SU-DHL-6 (cell line): ENCODE results near the gene CEACAM16.
"Not testable (repeated sequence)": the region's sequence is repeated elsewhere in the genome, so short reads cannot be mapped to it uniquely, and the experiment has no call there.

Experiments
- H2AFZ ChIP-seq: fragments of 200-600 bp; sonication (generic); 2 replicates; pipeline ENCODE4 v1.6.1; 2014; ENCODE audit warnings: low read depth, mild to moderate bottlenecking, moderate library complexity, mixed read lengths, antibody characterized with exemption, low read length; ENCODE audit not compliant: severe bottlenecking
- H3F3A ChIP-seq: fragments of 200-600 bp; shearing (Covaris generic); 2 replicates; pipeline ENCODE4 v1.6.0; 2016; ENCODE audit warnings: antibody characterized with exemption, mild to moderate bottlenecking; ENCODE audit not compliant: insufficient read depth
- H3K27ac ChIP-seq: fragments of 200-600 bp; sonication (generic); 2 replicates; pipeline ENCODE4 v1.5.1; 2016; ENCODE audit warnings: low read depth, mild to moderate bottlenecking, low read length, moderate library complexity, mixed read lengths
- H3K27me3 ChIP-seq: fragments of 200-600 bp; sonication (generic), shearing (Covaris generic); 2 replicates; pipeline ENCODE4 v1.6.0; 2014; ENCODE audit warnings: mild to moderate bottlenecking, low read length
- H3K36me3 ChIP-seq: fragments of 200-600 bp; sonication (generic); 2 replicates; pipeline ENCODE4 v1.6.1; 2014; ENCODE audit warnings: mild to moderate bottlenecking, low read length, mixed read lengths
- H3K4me2 ChIP-seq: fragments of 300-600, 200-600 bp; shearing (Covaris generic), sonication (generic); 2 replicates; pipeline ENCODE4 v1.6.0; 2014; ENCODE audit warnings: low read length, low read depth, mild to moderate bottlenecking; ENCODE audit not compliant: poor library complexity, severe bottlenecking
- H3K4me3 ChIP-seq: fragments of 200-600 bp; sonication (generic); 2 replicates; pipeline ENCODE4 v1.5.1; 2014; ENCODE audit warnings: antibody characterized with exemption, low read length, mild to moderate bottlenecking, mixed read lengths; ENCODE audit not compliant: insufficient read depth, poor library complexity, severe bottlenecking
- H3K79me2 ChIP-seq: fragments of 200-600 bp; sonication (generic); 2 replicates; pipeline ENCODE4 v1.6.1; 2014; ENCODE audit warnings: mild to moderate bottlenecking, low read length, moderate library complexity; ENCODE audit not compliant: insufficient read depth
- H3K9ac ChIP-seq: fragments of 200-600 bp; sonication (generic); 2 replicates; pipeline ENCODE4 v1.7.0; 2014; ENCODE audit warnings: mild to moderate bottlenecking, low read length
- H3K9me2 ChIP-seq: fragments of 200-600 bp; sonication (generic); replicated peaks from 2 replicates; pipeline ENCODE4 v1.6.1; 2014; ENCODE audit warnings: low read length; ENCODE audit not compliant: insufficient read depth
- H3K9me3 ChIP-seq: fragments of 200-600 bp; sonication (generic); 2 replicates; pipeline ENCODE4 v1.6.1; 2014; ENCODE audit warnings: low read length, mixed read lengths; ENCODE audit not compliant: insufficient read depth
- H4K20me1 ChIP-seq: fragments of 200-600 bp; sonication (generic); 2 replicates; pipeline ENCODE4 v1.6.1; 2014; ENCODE audit warnings: low read depth, mild to moderate bottlenecking, antibody characterized with exemption, low read length, moderate library complexity, mixed read lengths
- CTCF ChIP-seq: fragments of 200-600 bp; sonication (generic); IDR thresholded peaks from one replicate; pipeline ENCODE4 v1.5.1; 2017; ENCODE audit warnings: antibody characterized with exemption, mild to moderate bottlenecking, low read length, moderate library complexity; ENCODE audit not compliant: insufficient read depth, poor library complexity, severe bottlenecking
- EZH2phosphoT487 ChIP-seq: fragments of 200-600 bp; sonication (generic), shearing (Covaris generic); conservative IDR thresholded peaks from 2 replicates; pipeline ENCODE4 v1.6.1; 2018; ENCODE audit warnings: mild to moderate bottlenecking, antibody characterized with exemption, low read length, moderate library complexity, mixed read lengths

CEACAM16 gene

DNA sequence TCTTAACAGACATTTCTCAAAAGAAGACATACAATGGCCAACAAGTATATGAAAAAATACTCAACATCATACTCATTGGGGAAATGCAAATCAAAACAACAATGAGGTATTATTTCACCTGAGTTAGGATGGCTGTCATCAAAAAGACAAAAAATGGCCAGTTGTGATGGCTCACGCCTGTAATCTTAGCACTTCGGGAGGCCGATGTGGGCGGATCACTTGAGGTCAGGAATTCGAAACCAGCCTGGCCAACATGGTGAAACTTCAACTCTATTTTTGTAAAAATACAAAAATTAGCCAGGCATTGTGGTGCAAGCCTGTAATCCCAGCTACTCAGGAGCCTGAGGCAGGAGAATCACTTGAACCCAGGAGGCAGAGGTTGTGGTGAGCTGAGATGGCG, 22.0 kb downstream of the CEACAM16 start:
- no peak overlapping the region for H2AFZ ChIP-seq
- no peaks in the 10 kb centered on the region for H3K36me3 ChIP-seq
- TF ChIP-seq EZH2phosphoT487: no peak
- no peak for TF ChIP-seq CTCF
- no peak overlapping the region for H3K9ac ChIP-seq
- no peak overlapping the region for H3K4me3 ChIP-seq
- no peak overlapping the region for H3K27ac ChIP-seq
- no peaks in the 10 kb centered on the region for H4K20me1 ChIP-seq
- H3F3A ChIP-seq: no peaks in the 10 kb centered on the region
- no peaks in the 10 kb centered on the region for H3K9me2 ChIP-seq
- H3K27me3 ChIP-seq: no peaks in the 10 kb centered on the region
- no peaks in the 10 kb centered on the region for H3K9me3 ChIP-seq
- no peaks in the 10 kb centered on the region for H3K79me2 ChIP-seq
- no peak overlapping the region for H3K4me2 ChIP-seq

DNA sequence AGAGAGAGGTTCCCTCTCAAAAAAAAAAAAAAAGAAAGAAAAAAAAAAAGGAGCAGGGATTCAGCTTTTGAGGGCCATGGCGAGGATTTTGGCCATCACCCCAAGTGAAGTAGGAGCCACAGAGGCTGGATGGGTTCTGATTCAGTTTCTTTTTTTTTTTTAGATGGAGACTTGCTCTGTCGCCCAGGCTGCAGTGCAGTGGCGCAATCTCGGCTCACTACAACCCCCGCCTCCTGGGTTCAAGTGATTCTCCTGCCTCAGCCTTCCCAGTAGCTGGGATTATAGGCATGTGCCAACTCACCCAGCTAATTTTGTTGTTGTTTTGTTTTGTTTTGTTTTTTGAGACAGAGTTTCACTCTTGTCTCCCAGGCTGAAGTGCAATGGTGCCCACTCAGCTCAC, 22.4 kb downstream of the CEACAM16 start:
- not testable (repeated sequence) for H2AFZ ChIP-seq, H3K4me2 ChIP-seq, H3K9me2 ChIP-seq, H3K27ac ChIP-seq, H3F3A ChIP-seq, H3K4me3 ChIP-seq, H3K27me3 ChIP-seq, H3K36me3 ChIP-seq, H3K9me3 ChIP-seq, H3K79me2 ChIP-seq, H3K9ac ChIP-seq, H4K20me1 ChIP-seq

- no peak overlapping the region for H3K9ac ChIP-seq
- TF ChIP-seq CTCF (no peak), EZH2phosphoT487 (no peak)
Measured at GRCh38 chr19:44722131-44723121, 23.5 kb downstream of the CEACAM16 start.

DNA sequence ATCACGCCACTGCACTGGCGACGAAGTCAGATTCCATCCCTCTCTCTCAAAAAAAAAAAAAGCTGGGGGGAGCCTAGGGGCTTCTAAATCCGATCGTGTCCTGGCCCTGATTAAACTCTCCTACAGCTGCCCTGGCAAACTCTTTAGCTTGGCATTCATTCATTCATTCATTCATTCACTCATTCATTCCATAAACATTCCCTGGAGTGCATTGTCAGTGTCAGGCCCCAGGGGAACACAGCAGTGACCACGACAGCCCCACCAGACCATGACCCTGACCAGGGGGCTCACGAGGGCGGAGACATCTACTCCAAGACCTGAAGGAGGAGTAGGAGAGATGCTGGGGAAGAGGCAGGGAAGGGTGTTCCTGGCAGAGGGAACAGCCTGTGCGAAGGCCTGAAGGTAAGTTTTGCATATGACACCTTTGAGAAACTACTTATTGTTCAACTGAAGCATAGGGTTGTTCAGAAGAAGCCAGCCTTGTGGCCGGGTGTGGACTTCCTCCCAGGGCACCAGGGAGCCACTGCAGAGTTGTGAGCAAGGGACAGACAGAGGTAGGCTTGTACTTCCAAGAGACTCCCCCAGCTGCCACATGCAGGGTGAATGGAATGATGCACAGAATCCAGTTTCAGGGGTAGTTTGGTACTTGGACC, 24.5 kb downstream of the CEACAM16 start:
- Histone ChIP-seq H3K4me2 (no peak overlapping the region), H3K36me3 (no peaks in the 10 kb centered on the region), H2AFZ (no peak overlapping the region), H4K20me1 (no peaks in the 10 kb centered on the region), H3K9me3 (no peaks in the 10 kb centered on the region), H3F3A (no peaks in the 10 kb centered on the region), H3K9me2 (no peaks in the 10 kb centered on the region), H3K9ac (no peak overlapping the region), H3K27me3 (no peaks in the 10 kb centered on the region), H3K27ac (no peak overlapping the region), H3K4me3 (no peak overlapping the region), H3K79me2 (no peaks in the 10 kb centered on the region)
- TF ChIP-seq EZH2phosphoT487 (no peak), CTCF (no peak)

More at GRCh38 chr19:44722131-44723121, 23.5 kb downstream of the CEACAM16 start:
- no peaks in the 10 kb centered on the region for H4K20me1 ChIP-seq
- no peaks in the 10 kb centered on the region for H3K79me2 ChIP-seq
- H3K27ac ChIP-seq: no peak overlapping the region
- H3K4me3 ChIP-seq: no peak overlapping the region
- no peaks in the 10 kb centered on the region for H3F3A ChIP-seq
- H2AFZ ChIP-seq: no peak overlapping the region
- H3K36me3 ChIP-seq: no peaks in the 10 kb centered on the region
- H3K4me2 ChIP-seq: no peak overlapping the region
- H3K9me3 ChIP-seq: no peaks in the 10 kb centered on the region
- H3K9me2 ChIP-seq: no peaks in the 10 kb centered on the region
- H3K27me3 ChIP-seq: no peaks in the 10 kb centered on the region
